HG03103 (cell line): ENCODE data around the gene FCF1.

Experiments
- ATAC-seq: cut with Tn5 transposase; IDR thresholded peaks from one replicate; pipeline ENCODE4 v1.9.1; 2021; ENCODE audit warnings: low read depth; ENCODE audit not compliant: unreplicated experiment

The FCF1 gene

GRCh38 chr14:74712499-74713394, at the start of gene FCF1, which contains the start of gene AREL1:
Gene FCF1 (plus strand): TSS chr14:74713144. CDS start chr14:74713198, 54 bp downstream.
Gene AREL1 (minus strand): TSS chr14:74713080. CDS start chr14:74685615, 27,465 bp downstream.
- peak; percentile 89 for ATAC-seq

GRCh38 chr14:74663884-74664283, 49.1 kb upstream of the FCF1 start:
- no peak for ATAC-seq

- ATAC-seq = no peak
Measured at GRCh38 chr14:74664717-74665116, 48.2 kb upstream of the FCF1 start.

- ATAC-seq = no peak
Measured at GRCh38 chr14:74667758-74668157, 45.2 kb upstream of the FCF1 start.

- ATAC-seq = no peak
Measured at GRCh38 chr14:74669256-74669655, 43.7 kb upstream of the FCF1 start.

- ATAC-seq = no peak
Measured at GRCh38 chr14:74669846-74670245, 43.1 kb upstream of the FCF1 start.

- ATAC-seq = no peak
Measured at GRCh38 chr14:74670726-74671411, 42.1 kb upstream of the FCF1 start.

DNA sequence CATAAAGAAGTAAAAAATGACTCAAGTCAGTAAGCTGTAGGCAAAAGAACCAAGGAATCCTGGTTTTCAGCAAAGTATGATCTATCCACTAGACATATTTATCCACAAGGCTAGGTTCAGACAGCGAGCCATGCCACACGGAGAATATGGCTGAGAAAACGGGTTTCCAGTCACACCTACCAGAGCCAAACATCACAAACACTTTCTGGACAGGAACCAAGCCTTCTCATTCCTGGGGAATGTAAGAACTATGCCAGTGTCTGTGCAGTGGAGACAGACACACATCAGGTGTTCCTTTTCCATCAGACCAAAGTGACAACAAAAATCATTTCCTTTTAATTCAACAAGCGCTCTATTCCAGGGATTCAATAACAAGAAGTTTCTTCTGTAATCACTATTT, 41.2 kb upstream of the FCF1 start:
- ATAC-seq = no peak

DNA sequence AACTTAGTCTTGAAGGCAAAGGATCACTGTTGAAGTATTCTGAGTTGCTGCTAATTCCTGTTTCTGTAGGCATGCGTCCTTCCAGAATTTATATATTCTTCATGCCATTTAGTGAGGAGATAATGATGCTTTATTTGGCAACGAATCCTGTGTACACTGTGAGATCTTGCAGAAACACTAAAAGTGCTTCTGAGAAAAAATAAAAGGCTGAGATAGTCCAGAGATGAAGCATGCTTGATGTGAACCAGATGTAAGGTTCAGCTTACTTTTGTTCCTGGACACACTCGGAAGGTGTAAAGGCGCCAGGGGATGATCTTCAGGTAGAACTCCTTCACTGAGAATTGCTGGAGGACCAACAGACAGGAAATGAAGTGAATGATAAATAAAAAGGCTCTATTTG, 39.2 kb upstream of the FCF1 start:
- ATAC-seq = no peak

GRCh38 chr14:74675219-74675618, 37.7 kb upstream of the FCF1 start:
- no peak for ATAC-seq

- ATAC-seq = no peak
Measured at GRCh38 chr14:74682169-74682952, 30.6 kb upstream of the FCF1 start.

GRCh38 chr14:74683406-74683805, 29.5 kb upstream of the FCF1 start:
- no peak for ATAC-seq

DNA sequence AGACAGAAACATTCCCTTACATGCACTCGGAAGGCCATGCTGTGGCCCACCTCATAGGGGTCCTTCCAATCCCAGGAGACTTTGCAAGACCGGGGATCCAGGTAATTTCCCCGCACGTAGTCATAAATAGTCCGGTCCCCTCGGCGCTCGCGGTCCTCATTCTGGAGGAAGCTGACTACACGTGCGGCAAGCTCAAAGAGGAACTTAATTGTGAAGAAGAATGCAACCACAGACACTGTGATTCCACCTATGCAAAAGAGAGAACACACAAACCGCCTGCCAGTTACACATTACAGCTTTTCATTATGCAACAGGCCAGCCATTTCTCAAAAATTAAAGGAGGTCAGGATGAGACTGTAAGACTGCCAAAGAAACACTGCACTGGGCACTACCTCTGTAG, 28.5 kb upstream of the FCF1 start:
- no peak for ATAC-seq

DNA sequence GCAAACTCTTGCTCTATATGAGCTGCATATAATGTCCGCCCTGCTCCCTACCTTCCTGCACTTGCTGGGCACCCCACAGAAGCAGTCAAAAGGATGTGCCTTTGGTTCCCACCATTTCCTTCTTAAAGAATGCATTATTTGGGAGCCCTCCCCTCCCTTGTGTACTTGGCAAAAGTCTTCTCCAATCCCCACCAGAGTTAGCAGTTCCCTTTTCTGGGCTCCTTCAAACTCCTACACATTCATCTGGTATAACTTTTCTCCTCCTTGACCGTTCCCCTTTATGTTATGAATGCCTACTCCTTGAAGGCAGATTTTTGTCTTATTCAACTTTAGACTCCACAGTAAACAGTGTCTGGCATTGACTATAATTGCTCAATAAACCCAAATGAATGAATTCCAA, 27.9 kb upstream of the FCF1 start:
- ATAC-seq = no peak

GRCh38 chr14:74685921-74686678, 26.8 kb upstream of the FCF1 start:
- ATAC-seq = no peak

- no peak for ATAC-seq
Measured at GRCh38 chr14:74691456-74691855, 21.5 kb upstream of the FCF1 start.

GRCh38 chr14:74693191-74693590, 19.8 kb upstream of the FCF1 start:
- no peak for ATAC-seq

- no peak for ATAC-seq
Measured at GRCh38 chr14:74695406-74695805, 17.5 kb upstream of the FCF1 start.

DNA sequence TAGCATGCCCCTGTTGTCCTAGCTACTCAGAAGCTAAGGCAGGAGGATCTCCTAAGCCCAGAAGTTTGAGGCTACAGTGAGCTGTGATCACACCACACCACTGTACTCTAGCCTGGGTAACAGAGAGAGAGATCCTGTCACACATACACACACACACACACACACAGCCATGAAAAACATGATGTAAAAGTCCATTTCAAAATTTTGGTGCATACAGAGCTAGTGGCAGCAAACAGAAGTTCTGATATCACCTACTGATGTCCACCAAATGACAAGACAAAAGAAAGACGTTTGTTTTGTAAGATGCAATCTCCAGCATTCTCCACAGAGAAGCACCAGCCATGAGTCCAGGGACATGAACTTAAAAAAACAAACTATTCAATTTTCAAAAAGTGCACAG, 15.9 kb upstream of the FCF1 start:
- ATAC-seq = no peak

DNA sequence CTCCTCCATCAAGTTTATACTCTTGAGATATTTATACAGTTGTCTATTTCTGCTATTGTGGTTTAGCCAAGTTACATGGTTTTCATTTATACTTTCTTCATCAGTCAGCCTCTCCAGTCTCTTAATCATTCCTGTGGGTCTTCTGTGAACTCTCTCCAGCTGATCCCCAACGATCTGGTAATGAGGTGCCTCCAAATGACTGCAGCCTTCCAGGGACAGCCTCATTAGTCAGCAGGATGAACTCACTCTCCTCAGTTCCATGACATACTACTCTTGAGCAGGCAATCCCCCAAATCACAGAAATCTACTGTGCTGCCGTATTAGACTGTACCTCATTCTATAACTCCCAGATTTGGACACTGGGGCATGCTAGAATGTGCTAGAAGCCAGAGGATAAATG, 15.4 kb upstream of the FCF1 start:
- no peak for ATAC-seq
